GM19023 (cell line): ENCODE data around the gene PRIM1.
"Not testable (repeated sequence)": the region's sequence is repeated elsewhere in the genome, so short reads cannot be mapped to it uniquely, and the experiment has no call there.

Experiments
- ATAC-seq: cut with Tn5 transposase; IDR thresholded peaks from one replicate; pipeline ENCODE4 v1.9.1; 2021; ENCODE audit warnings: mild to moderate bottlenecking, moderate library complexity; ENCODE audit not compliant: unreplicated experiment

Gene PRIM1

GRCh38 chr12:56751712-56752598, at the start of gene PRIM1:
Gene PRIM1, minus strand, starts transcription at chr12:56752323. Its CDS starts 25 bp downstream, at chr12:56752298.
- peak; percentile 84 for ATAC-seq

GRCh38 chr12:56800221-56800620, 48.1 kb upstream of the PRIM1 start:
- ATAC-seq, result no peak

- ATAC-seq, result not testable (repeated sequence)
Measured at GRCh38 chr12:56799345-56799744, 47.2 kb upstream of the PRIM1 start.

- ATAC-seq, result not testable (repeated sequence)
Measured at GRCh38 chr12:56795791-56796190, 43.7 kb upstream of the PRIM1 start.

GRCh38 chr12:56795046-56795562, 43.0 kb upstream of the PRIM1 start:
- ATAC-seq, result not testable (repeated sequence)

- ATAC-seq, result not testable (repeated sequence)
Measured at GRCh38 chr12:56793124-56793523, 41.0 kb upstream of the PRIM1 start.

GRCh38 chr12:56792678-56793077, 40.6 kb upstream of the PRIM1 start:
- no peak for ATAC-seq

- ATAC-seq, result not testable (repeated sequence)
Measured at GRCh38 chr12:56789429-56789828, 37.3 kb upstream of the PRIM1 start.

- ATAC-seq, result no peak
Measured at GRCh38 chr12:56787498-56787897, 35.4 kb upstream of the PRIM1 start.

GRCh38 chr12:56785874-56786273, 33.8 kb upstream of the PRIM1 start:
- ATAC-seq, result no peak

- ATAC-seq, result no peak
Measured at GRCh38 chr12:56785141-56785865, 33.2 kb upstream of the PRIM1 start.

GRCh38 chr12:56781726-56782125, 29.6 kb upstream of the PRIM1 start:
- no peak for ATAC-seq

GRCh38 chr12:56778756-56779155, 26.6 kb upstream of the PRIM1 start:
- ATAC-seq, result no peak

- ATAC-seq, result no peak
Measured at GRCh38 chr12:56776654-56777053, 24.5 kb upstream of the PRIM1 start.

- no peak for ATAC-seq
Measured at GRCh38 chr12:56775638-56776037, 23.5 kb upstream of the PRIM1 start.

- ATAC-seq, result no peak
Measured at GRCh38 chr12:56773113-56773512, 21.0 kb upstream of the PRIM1 start.

- no peak for ATAC-seq
Measured at GRCh38 chr12:56772625-56773024, 20.5 kb upstream of the PRIM1 start.

- no peak for ATAC-seq
Measured at GRCh38 chr12:56769868-56770267, 17.7 kb upstream of the PRIM1 start.

GRCh38 chr12:56768424-56768823, 16.3 kb upstream of the PRIM1 start:
- ATAC-seq, result no peak

GRCh38 chr12:56766535-56766934, 14.4 kb upstream of the PRIM1 start:
- ATAC-seq, result peak; percentile 98

GRCh38 chr12:56763753-56764657, 11.9 kb upstream of the PRIM1 start:
- ATAC-seq, result no peak
